ENCODE measurements around the gene REEP3. TPM values are rescaled to one million over a fixed set of nuclear protein-coding genes. Genes with fewer than 3 reads are reported as not detected.

The REEP3 gene
- total and polyA plus RNA-seq, 2 of the 8 experiments (the other 6 are each of a cell fraction or from before 2014, with no cell fraction given) = 5.8 to 31.5 TPM

DNA sequence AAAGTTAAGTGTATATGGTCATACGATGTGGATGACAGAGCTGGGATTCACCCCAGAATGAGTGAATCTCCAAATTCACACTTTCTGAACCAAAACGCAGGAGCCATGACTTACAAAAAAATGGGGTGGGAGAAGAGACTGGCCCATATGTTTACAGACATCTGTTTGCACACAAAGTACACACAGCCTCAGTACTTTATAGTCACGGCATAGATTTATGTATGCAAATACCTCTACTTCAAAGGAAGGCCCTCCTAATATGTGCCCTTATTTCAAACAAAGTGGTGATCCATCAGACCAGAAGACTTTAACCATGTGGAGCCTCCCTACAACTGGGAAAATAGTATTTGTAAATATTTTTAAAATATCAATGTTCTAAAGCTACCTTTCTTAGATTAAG, 33.2 kb upstream of the REEP3 start:
- Histone ChIP-seq H2AK5ac (ENCODE audit: low read depth, low read length) (no peak overlapping the region), H3K23ac (ENCODE audit: insufficient read length) (no peak overlapping the region), H4K91ac (replicated peaks; ENCODE audit: insufficient read length, low read length) (no peak overlapping the region), H4K5ac (ENCODE audit: insufficient read length, low read depth, low read length) (no peak overlapping the region), H3K79me2 (ENCODE audit: control insufficient read depth in 1 of 2, insufficient read depth in 2 of 2, low read length in 2 of 2) (peaks cover 0 to 72% of the 10 kb centered on the region in 2 experiments; a peak in 2 of 4 replicates), H3K4me1 (replicated peaks in 1 of 4; ENCODE audit: control insufficient read depth in 3 of 4, insufficient read depth in 4 of 4, low read length in 3 of 4) (peaks cover 0 to 10% (median 1%) of the 10 kb centered on the region in 4 experiments; a peak in 2 of 7 replicates), H3K4me3 (ENCODE audit: extremely low read depth in 1 of 4, insufficient read depth in 2 of 4, low read depth in 3 of 4, low read length in 4 of 4) (no peak overlapping the region), H3K4ac (replicated peaks; ENCODE audit: insufficient read length, low read depth, low read length) (no peak overlapping the region), H2BK15ac (ENCODE audit: low read length) (no peak overlapping the region), H3K79me1 (ENCODE audit: low read depth, low read length) (no peaks in the 10 kb centered on the region), H2BK5ac (ENCODE audit: low read depth, low read length) (no peak overlapping the region), H3K14ac (ENCODE audit: insufficient read length) (no peak overlapping the region), H3K36me3 (ENCODE audit: control insufficient read depth in 2 of 4, insufficient read depth in 4 of 4, low read length in 3 of 4) (peaks cover 0 to 7% (median 0%) of the 10 kb centered on the region in 4 experiments; a peak in 2 of 8 replicates), H3K18ac (ENCODE audit: extremely low read depth, low read length) (no peak overlapping the region), H2BK20ac (ENCODE audit: low read length) (no peak overlapping the region), H4K20me1 (replicated peaks in 1 of 2; ENCODE audit: control insufficient read depth in 1 of 2, insufficient read depth in 2 of 2, low read length in 2 of 2) (peaks cover 0 to 1% of the 10 kb centered on the region in 2 experiments), H3K56ac (replicated peaks; ENCODE audit: insufficient read length, low read depth, low read length) (no peak overlapping the region), H3K9ac (replicated peaks in 1 of 4; ENCODE audit: extremely low read depth in 1 of 4, low read depth in 3 of 4, low read length in 3 of 4) (no peak overlapping the region), H2AFZ (ENCODE audit: low read length) (no peak overlapping the region), H3K23me2 (ENCODE audit: low read depth, low read length) (no peaks in the 10 kb centered on the region; the same call in 1 of the 2 replicates), H3K9me3 (ENCODE audit: insufficient read depth in 2 of 2, low read depth in 1 of 2, low read length in 1 of 2) (peaks cover 9 to 10% of the 10 kb centered on the region in 2 experiments; a peak in 3 of 4 replicates), H2BK12ac (ENCODE audit: low read depth, low read length) (no peak overlapping the region), H4K8ac (ENCODE audit: extremely low read depth, insufficient read depth, low read length) (no peak overlapping the region), H3K4me2 (ENCODE audit: insufficient read depth in 1 of 2, low read depth in 2 of 2, low read length in 2 of 2) (no peak overlapping the region), H3K27ac (ENCODE audit: low read depth, low read length) (no peak overlapping the region), H2BK120ac (replicated peaks; ENCODE audit: low read depth, low read length) (no peak overlapping the region), H3K27me3 (replicated peaks in 1 of 4; ENCODE audit: control insufficient read depth in 3 of 4, extremely low read depth in 1 of 4, insufficient read depth in 3 of 4, low read length in 3 of 4) (no peaks in the 10 kb centered on the region)
- no peak for DNase-seq (ENCODE audit: low read depth in 1 of 2, low spot score in 2 of 2)
- POLR2A ChIA-PET (ENCODE audit: partially characterized antibody) = no interaction called here
- WGBS, 2 experiments (ENCODE audit: extremely low coverage in 1 of 2, insufficient coverage in 1 of 2, insufficient read length in 1 of 2, insufficient replicate concordance in 2 of 2, low coverage in 1 of 2, low lambda C conversion rate in 2 of 2, missing lambda C conversion rate in 1 of 2) = 86% methylated on average over 3 of the region's 3 CpGs; no CpG with 5 or more reads in 1 of the 2 experiments
- CTCF ChIA-PET (ENCODE audit: partially characterized antibody) = interaction anchor here (0.7 kb wide), 1 partner anchor 15 kb away, joined by 5 read pairs; no protein-coding TSS in a partner anchor
- FAIRE-seq = no peak
- no peak for TF ChIP-seq BCL11A (IDR thresholded peaks at IDR 0.05; ENCODE audit: low read depth in 2 of 2, low read length in 2 of 2)
- TF ChIP-seq ATF3 (IDR thresholded peaks at IDR 0.05; ENCODE audit: insufficient read depth, low read depth, low read length) = no peak
- no peak for TF ChIP-seq GTF2F1 (IDR thresholded peaks at IDR 0.05; ENCODE audit: borderline replicate concordance, low read depth, low read length)
- TF ChIP-seq KDM1A (IDR thresholded peaks at IDR 0.05; ENCODE audit: borderline replicate concordance, low read length) = no peak
- TF ChIP-seq TBP (IDR thresholded peaks at IDR 0.05; ENCODE audit: low read depth, low read length) = no peak

Measured in H1 (cell line).